GM18498 (cell line): ENCODE measurements around the gene CTF1.

Experiments
- ATAC-seq: cut with Tn5 transposase; IDR thresholded peaks from one replicate; pipeline ENCODE4 v1.9.1; 2021; ENCODE audit warnings: mild to moderate bottlenecking, moderate library complexity; ENCODE audit not compliant: unreplicated experiment

The CTF1 gene

DNA sequence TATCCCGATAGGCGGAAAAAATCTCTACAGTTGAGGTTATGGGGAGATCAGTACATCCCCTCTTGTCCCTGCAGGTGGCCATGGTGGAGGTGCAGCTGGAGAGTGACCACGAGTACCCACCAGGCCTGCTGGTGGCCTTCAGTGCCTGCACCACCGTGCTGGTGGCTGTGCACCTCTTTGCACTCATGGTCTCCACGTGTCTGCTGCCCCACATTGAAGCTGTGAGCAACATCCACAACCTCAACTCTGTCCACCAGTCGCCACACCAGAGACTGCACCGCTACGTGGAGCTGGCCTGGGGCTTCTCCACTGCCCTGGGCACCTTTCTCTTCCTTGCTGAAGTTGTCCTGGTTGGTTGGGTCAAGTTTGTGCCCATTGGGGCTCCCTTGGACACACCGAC is 56.7 kb downstream of the CTF1 start:
- no peak for ATAC-seq
